Germinal center (tissue), 1 donor: Measurements from ENCODE around the gene SELENOW.
"Not testable (repeated sequence)": the region's sequence is repeated elsewhere in the genome, so short reads cannot be mapped to it uniquely, and the experiment has no call there.

Experiments
- DNase-seq: peaks from one replicate; pipeline ENCODE4 v3.0.0; 2012; ENCODE audit warnings: mixed read lengths, low spot score

SELENOW gene

DNA sequence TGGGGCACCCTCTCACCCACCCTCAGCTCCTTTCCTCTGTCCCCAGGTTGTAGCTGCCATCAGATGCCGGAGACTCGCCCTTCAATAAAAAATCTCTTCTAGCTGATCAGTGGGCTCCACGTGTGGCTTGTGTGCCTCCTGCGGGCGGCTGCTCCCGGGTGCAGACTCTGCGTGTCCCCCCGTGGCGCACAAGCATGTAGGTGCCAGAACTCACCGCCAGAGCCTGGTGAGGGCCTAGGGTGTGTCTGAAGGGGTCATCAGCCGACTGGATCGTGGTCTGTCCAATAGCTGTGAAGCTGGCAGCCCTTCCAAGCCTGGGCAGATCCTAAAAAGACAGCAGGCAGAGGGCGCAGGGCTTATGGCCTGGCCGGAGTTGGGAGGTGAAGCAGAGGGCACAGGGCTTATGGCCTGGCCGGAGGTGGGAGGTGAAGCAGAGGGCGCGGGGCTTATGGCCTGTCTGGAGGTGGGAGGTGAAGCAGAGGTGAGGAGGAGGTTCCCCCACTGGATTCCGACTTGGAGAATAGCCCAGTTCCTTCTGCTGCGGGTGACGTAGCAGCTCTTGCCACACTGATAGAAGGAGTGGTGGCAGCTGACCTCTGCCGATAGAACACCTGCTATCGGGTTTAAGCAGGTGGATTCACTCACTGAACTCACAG, 21.4 kb upstream of the SELENOW start:
- no peak for DNase-seq

DNA sequence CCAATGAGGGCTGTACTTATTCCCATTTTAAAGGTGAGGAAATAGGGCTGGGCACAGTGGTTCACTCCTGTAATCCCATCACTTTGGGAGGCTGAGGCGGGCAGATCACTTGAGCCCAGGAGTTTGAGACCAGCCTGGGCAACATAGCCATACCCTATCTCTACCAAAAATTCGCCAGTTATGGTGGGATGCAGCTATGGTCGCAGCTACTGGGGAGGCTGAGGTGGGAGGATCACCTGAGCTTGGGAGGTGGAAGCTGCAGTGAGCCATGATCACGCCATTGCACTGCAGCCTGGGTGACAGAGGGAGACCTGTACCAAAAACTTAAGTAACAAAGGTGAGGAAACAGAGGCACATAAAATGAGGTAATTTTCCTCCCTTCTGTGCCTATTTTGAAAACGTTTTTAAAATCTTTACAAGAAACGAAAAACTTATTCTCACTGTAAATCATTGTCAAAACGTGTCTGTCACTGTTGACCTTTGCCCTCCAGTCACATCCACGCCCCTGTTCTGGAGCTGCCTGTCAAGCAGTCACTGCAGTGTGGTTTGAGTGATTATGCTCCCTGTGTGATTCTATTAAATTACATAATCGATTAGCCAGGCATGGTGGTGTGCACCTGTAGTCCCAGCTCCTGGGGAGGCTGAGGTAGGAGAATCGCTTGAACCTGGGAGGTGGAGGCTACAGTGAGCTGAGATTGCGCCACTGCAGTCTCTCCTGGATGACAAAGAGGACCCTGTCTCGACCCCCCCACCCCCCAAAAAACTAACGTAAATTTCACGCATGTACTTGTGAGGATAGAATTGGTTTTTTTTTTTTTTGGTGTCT, 20.7 kb upstream of the SELENOW start:
- no peak for DNase-seq

DNA sequence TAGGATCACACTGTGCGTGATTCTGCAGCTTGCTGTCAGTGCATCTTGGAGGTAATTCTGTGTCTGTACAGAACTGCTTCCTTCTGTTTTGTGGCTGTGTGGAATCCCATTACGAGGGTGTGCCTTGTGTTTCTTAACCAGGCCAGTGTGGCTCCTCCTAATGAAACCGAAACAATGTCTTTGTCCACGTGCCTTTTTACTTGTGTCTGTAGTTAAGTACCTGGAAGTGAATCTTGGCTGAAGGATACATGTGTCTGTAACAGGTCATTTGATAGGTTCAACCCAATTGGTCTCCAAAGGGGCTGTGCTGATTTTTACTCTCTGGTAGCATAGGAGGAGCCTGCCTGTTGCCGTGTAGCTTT, 20.1 kb upstream of the SELENOW start:
- no peak for DNase-seq

DNA sequence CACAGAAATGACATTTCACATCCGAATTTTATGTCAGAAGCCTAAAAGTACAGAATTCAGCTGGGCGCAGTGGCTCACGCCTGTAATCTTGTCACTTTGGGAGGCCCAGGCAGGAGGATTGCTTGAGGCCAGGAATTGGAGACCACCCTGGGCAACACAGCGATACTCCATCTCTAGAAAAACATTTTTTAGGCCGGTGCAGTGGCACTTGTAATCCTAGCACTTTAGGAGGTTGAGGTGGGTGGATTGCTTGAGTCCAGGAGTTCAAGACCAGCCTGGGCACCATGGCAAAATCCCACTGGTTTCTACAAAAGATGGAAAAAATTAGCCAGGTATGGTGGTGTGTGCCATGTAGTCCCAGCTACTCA, 17.9 kb upstream of the SELENOW start:
- no peak for DNase-seq

DNA sequence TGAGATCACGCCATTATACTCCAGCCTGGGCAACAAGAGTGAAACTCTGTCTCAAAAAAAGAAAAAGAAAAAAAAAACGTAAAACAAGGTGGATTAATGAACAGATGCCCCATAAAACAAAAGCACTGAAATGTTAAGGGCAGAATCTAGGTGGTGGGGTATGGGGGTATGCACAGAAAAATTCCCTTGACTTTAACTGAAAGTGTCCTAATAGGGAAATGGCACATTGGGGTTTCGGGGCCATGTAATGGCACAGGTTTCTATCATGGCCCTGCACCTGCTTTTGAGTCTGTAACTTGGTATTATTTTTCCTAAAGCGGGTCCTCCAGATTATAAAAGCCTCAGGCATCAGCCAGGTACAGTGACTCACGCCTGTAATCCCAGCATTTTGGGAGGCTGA, 16.9 kb upstream of the SELENOW start:
- DNase-seq, result no peak

DNA sequence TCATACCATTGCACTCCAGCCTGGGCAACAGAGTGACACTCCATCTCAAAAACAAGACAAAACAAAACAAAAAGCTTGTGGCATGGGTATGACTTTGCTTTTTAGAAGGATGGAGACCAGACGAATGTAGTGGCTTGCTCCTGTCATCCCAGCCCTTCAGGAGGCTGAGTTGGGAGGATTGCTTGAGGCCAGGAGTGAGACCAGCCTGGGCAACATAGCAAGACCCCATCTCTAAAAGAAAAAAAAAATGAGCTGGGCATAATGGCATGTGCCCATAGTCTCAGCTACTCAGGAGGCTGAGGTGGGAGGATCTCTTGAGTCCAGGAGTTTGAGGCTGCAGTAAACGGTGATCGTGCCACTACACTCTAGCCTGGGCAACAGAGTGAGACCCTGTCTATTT, 16.4 kb upstream of the SELENOW start:
- no peak for DNase-seq

DNA sequence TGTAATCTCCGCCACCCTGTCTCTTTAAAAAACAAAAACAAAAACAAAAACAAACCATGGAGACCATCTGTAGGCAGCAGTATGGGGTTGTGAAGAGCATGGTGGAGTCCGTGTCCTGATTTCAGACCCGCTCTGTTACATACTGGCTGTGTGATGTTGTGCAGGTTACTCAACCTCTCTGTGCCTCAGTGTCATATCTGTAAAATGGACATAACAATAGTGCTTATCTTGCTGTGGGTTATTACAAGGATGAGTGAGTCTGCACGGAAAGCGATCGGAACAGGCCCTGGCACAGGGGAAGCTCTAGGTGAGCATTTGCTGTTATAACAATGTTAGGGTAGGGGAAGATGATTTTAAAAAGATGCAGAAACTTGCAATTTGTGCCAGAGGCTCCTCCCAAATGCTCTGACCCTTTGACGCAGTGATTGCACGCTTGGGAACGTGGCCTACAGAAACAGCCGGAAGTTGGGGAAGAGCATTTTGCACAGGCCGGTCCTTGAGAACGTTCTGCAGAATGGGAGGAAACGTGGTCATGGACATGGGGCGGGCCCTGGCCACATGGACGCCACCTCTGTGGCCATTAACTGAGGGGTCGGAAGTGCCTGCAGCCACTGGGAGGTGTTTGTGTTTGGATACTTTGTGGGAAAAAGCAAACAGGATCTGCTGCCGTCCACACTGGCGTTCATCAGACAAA, 15.7 kb upstream of the SELENOW start:
- no peak for DNase-seq

DNA sequence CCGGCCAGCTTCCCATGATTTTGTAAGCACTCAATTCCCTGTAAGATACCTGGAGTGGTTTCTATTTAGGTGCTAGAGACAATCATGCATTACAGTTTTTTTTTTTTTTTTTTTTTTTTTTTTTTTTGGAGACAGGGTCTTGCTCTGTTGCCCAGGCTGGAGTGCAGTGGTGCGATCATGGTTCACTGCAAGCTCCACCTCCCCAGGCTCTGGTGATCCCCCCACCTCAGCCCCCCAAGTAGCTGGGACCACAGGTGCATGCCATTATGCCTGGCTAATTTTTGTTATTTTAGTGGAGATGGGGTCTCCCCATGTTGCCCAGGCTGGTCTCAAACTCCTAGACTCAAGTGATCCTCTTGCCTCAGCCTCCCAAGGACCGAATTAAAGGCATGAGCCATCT, 13.8 kb upstream of the SELENOW start:
- DNase-seq, result not testable (repeated sequence)

DNA sequence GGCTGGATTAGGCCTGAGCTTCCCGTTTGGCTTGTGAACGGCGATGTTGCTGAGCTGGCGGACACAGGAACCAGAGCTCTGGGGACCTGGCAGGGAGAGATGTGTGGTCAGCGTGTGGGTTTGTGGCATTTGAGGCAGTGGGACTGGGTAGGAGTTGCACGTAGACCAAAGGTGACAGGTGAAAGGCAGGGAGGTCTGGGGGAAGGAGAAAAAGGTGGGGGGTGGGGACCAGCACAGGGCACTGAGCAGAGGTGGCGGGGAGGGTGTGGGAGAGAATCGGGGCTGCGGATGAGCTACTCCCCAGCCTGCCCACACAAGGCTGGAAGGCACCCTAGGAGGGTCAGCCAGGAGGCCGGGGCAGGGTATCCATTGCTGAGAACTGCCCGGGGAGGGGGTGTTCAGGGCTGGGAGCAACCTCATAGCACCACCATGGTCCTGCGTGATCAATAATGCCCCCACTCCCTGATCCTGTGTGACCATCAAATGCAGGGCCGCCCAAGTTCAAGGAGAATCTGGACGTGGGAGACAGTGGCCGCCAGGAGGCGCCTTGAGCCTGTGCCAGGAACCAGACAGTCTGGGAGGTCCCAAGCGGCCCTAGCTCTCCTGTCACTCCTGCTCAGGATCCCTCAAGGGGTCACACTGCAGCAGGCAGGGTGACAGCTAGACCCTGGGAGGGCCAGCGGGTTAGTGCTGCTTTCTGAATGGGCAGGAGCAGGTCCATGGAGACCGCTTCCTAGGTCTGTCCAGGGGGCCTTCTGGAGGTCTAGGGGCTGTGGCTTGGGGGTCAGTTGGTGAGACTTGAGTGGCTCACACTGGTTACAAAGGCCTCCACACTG, 12.8 kb upstream of the SELENOW start:
- DNase-seq, result no peak

DNA sequence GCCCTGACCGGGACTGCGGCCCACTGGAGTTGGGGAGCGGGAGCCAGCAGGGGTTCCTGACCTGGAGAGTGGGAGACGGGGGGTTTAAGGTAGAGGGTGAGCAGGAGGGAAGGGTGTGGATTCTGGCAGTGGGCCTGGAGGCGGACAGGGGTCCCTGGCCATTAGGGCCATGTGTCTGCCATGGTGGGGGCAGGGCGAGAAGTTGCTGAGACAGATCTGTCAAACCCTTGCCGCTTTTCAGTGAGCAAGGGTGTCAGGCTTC, 12.2 kb upstream of the SELENOW start:
- DNase-seq, result no peak

DNA sequence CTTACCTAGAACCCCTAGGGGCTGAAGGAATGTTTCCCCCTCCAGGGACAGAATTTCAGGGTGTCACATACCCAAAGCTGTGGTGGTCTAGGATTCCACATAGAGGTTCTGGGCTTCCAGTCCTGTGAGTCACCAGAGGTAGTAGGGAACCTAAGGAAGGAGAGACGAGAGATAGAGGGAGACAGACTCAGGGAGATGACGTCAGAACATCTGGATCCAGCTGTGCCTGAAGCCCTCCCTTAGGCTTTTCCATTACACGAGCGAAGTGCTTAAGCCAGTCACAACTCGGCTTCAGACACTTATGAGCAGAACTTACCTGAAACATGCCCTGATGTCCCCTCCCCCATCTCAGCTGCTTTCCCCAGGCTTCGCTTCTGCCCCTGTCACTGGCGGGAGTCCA, 11.8 kb upstream of the SELENOW start:
- no peak for DNase-seq

DNA sequence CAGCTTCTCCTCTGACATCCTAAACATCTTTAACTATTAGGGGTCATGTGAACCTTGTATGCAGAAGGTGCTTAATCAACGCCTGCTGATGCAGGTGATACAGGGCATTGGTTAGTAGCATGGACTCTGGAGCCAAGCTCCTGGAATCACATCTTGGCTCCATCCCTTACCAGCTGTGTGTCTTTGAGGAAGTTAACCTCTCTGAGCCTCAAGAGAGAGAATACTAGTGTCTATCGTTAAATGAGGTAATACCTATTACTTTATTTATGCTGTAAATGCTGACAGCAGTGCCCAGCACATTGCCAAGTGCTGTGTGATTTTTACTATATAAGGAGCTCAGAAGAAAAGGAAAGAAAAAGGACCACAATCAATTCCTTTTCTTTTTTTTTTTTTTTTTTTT, 11.2 kb upstream of the SELENOW start:
- no peak for DNase-seq

DNA sequence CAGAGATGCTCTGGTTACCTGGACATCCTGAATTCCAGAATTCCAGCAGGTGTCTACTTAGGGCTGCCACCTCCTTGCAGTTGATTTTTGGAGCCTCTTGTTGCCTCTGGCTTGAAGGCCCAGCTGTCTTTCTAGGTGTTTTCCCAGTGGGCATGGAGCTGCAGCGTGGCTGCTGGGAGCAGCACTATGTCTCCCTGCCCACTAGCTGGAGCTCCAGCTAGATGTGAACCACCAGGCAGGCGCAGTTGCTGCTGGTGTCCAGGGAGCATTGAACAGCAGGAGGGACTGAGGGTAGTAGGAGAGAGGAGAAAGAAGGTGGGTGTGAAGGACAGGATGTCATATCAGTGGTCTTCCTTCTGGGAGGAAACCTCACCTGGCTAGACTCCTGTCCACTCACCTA, 9.9 kb upstream of the SELENOW start:
- DNase-seq, result no peak

DNA sequence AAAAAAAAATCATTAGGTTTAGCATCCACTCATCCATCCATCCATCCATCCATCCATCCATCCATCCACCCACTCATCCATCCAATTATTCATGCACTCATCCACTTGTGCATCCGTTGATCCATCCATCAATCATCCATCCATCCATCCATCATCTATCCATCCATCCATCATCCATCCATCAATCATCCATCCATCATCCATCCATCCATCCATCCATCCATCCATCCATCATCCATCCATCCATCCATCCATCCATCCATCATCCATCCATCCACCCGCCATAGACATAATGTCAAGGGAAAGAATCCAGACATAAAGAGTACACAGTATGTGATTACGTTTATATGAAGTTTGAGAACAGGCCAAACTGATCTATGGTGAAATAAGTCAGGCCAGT, 9.0 kb upstream of the SELENOW start:
- no peak for DNase-seq

DNA sequence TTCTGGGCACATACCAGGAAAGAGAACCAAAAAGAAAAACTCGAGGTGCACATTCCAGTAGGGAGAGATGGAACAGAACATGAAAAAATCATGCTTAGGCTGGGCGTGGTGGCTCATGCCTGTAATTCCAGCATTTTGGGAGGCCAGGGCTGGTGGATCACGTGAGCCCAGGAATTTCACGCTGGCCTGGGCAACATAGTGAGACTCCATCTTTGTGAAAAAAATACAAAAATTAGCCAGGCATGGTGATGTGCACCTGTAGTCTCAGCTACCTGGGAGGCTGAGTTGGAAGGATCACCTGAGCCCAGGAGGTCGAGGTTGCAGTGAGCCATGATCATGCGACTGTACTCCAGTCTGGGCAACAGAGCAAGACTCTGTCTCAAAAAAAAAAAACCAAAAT, 7.2 kb upstream of the SELENOW start:
- DNase-seq, result not testable (repeated sequence)

DNA sequence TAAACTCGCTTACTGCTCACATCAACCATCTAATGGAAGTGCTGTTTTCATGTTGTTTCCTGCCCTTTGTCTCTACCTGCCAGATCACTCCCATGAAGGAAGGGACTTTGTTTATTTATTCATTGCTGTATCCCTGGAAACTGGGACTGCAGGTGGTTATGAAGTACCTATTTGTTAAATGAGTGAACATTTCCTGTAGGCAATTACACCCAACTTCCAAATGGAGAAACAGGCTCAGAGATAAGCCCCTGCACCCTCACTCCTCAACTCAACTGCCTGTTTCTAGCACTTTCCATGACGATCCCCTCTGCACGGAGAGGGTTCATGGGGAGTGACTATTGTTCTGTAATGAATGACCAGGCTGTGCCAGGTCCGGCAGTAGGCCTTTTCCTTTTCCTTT, 1.9 kb upstream of the SELENOW start:
- DNase-seq, result no peak

DNA sequence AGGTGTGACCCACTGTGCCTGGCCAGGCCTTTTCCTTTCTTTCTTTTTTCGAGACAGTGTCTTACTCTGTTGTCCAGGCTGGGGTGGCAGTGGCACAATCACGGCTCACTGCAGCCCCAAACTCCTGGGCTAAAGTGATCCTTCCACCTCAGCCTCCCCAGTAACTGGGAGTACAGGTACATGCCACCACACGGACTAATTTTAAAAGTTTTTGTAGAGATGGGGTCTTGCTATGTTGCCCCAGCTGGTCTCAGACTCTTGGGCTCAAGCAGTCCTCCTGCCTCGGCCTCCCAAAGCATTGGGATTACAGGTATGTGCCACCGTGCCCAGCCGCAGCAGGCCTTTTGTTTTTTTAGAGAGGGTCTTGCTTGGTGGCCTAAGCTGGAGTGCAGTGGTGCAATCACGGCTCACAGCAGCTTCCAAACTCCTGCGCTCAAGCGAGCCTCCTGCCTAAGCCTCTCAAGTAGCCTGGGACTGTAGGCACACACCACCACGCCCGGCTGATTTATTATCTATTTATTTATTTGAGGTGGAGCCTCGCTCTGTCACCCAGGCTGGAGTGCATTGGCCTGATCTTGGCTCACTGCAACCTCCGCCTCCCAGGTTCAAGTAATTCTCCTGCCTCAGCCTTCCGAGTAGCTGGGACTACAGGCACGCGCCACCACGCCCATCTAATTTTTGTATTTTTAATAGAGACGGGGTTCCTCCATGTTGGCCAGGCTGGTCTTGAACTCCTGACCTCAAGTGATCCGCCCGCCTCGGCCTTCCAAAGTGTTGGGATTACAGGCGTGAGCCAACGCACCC, 1.1 kb upstream of the SELENOW start:
- not testable (repeated sequence) for DNase-seq

DNA sequence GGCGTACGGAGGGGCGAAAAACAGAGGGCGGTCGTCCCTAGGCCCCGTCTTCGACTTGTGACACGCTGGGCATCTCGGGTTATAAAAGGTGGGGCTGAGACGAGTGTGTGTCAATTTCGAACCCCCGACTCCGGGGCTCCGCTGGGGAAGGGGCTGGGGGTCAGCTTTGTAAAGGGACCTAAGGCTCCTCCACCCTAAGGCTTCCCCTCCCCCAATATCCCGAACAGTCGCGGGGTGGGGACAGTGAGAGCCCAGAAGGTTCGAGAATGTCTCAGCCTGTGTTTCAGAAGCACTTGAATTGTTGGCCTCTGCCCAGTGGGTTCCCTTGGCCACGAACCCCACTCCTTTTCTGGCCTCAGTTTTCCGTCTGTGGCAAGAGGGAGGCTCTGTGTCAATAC, 450 bp downstream of the SELENOW start:
- DNase-seq, result no peak

DNA sequence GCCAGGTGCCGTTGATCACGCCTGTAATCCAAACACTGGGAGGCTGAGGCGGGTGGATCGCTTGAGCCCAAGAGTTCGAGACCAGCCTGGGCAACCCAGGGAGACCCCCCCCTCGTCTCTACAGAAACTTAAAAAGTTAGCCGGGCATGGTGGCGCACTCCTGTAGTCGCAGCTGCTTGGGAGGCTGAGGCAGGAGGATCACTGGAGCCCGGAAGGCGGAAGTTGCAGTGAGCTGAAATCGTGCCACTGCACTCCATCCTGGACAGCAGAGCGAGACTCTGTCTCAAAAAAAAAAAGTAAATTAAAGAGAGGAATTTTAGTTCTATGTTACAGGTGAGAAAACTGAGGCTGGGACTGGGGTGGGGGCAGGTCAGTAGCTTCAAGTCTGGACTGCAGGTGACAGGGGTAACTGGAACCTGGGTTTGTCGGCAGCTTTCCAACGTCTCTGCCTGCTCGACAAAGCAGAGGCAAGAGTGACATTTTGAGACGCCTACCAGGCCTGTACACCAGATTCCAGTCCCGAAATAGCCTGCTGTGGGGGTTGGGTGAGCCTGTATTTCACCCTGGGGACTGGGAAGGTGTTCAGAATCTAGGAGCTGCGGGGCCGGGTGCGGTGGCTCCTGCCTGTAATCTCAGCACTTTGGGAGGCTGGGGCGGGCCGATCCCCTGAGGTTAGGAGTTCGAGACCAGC, 1.2 kb downstream of the SELENOW start:
- DNase-seq, result no peak

DNA sequence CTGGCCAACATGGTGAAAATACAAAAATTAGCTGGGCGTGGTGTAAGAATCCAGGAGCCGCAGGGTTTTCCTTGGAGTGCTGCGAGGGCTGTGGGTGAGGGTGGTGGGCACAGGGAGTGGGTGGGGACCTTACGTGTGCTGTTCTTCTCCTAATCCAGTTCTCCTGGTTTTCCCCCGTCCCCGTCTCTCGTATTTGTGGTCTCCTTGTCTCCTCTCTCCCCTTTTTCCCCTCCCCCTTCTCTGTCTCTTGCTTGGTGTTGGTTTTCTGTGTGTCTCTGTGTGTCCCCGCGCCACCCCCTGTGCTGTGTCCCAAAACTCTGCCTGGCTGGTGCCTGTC, 1.7 kb downstream of the SELENOW start:
- DNase-seq, result no peak

DNA sequence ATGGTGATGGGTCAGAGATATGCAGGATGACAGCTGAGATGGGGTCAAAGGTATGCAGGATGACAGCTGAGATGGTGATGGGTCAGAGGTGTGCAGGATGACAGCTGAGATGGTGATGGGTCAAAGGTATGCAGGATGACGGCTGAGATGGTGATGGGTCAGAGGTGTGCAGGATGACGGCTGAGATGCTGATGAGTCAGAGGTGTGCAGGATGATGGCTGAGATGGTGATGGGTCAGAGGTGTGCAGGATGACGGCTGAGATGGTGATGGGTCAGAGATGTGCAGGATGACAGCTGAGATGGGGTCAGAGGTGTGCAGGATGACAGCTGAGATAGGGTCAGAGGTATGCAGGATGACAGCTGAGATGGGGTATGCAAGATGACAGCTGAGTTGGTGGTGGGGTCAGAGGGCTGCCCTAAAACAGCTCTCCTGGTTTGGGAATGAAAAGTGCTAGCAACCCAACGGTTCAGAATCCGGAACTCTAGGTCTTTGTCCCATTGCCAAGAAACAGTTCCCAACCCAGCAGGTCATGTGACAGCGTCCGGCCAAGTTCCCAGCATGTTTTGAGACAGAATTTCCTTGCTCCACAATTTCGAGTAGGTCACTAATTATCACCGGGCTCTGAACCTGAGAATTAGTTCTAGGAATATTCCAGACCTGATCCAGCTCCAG, 3.2 kb downstream of the SELENOW start:
- no peak for DNase-seq
